Retinal pigment epithelial cell (primary cell): ENCODE measurements around the gene CHMP3.

Experiments used
- DNase-seq: peaks from one replicate; pipeline ENCODE4 v3.0.0-alpha.2; 2010; ENCODE audit warnings: low read depth
- H3K4me3 ChIP-seq: 2 replicates; pipeline ENCODE4 v1.5.1; 2011; ENCODE audit warnings: mild to moderate bottlenecking, low read length, control low read depth, moderate library complexity
- CTCF ChIP-seq: conservative IDR thresholded peaks from 2 replicates; pipeline ENCODE4 v1.5.1; 2011; ENCODE audit warnings: low read depth, low read length, control low read depth, inconsistent platforms

Gene CHMP3

GRCh38 chr2:86487062-86487461 is 76.2 kb downstream of the CHMP3 start:
- DNase-seq, result no peak
- no peak overlapping the region for H3K4me3 ChIP-seq
- TF ChIP-seq CTCF, result no peak

GRCh38 chr2:86485802-86486201 is 77.4 kb downstream of the CHMP3 start:
- no peak for DNase-seq
- no peak overlapping the region for H3K4me3 ChIP-seq
- no peak for TF ChIP-seq CTCF

- no peak for DNase-seq
- no peak for TF ChIP-seq CTCF
- H3K4me3 ChIP-seq, result no peak overlapping the region
These were observed 78.1 kb downstream of the CHMP3 start for GRCh38 chr2:86485103-86485502.

DNA sequence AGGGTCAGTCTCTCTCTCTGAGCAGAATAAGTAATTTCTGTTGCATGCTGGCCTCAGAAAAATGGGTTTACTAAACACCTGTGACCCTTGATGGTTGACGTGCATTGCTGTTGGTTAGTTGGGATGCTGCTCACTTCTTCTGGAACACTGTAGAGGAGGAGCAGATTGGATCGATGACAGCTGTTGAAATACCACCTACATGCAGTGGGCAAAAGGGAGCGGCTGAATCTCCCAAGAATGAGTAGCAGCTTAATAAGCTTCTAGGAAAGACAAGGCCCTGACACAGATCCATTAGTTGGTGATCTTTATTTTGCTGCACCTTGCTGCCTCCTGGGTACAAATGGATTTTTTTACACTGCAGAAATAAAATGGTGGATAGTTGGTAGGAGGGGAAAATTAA is 78.9 kb downstream of the CHMP3 start:
- H3K4me3 ChIP-seq, result no peak overlapping the region
- DNase-seq, result no peak
- no peak for TF ChIP-seq CTCF

- no peak overlapping the region for H3K4me3 ChIP-seq
These were observed 81.2 kb downstream of the CHMP3 start for GRCh38 chr2:86482034-86482433.

DNA sequence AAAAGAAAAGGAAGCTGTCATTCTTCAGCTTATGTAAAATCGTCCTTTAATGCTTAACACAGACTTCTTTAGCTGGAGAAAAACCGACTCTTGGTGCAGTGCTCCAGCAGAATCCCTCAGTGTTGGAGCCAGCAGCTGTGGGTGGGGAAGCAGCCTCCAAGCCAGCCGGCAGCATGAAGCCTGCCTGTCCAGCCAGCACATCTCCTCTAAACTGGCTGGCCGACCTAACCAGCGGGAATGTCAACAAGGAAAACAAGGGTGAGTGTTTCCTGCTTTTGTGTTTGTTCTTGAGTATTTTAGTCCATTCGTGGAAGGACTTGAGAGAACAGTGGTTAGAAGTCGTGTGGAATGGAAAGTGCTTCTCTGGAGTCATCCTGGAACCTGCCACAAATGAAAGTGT is 83.1 kb downstream of the CHMP3 start:
- no peak for DNase-seq

More at GRCh38 chr2:86482034-86482433, 81.2 kb downstream of the CHMP3 start:
- no peak for DNase-seq
- TF ChIP-seq CTCF, result no peak

More for the DNA sequence above, 83.1 kb downstream of the CHMP3 start:
- TF ChIP-seq CTCF, result no peak
- no peak overlapping the region for H3K4me3 ChIP-seq
